AG04449 (cell line): Measurements from ENCODE around the gene FRMD7.
"Not testable (repeated sequence)": the region's sequence is repeated elsewhere in the genome, so short reads cannot be mapped to it uniquely, and the experiment has no call there.

Experiments
- CTCF ChIA-PET: fragments of 350-600 bp; formaldehyde crosslinking; extraction: SDS; loops from one replicate; lab custom pipeline; 2021; ENCODE audit warnings: antibody characterized with exemption; lab: Yijun Ruan, JAX
- POLR2A ChIA-PET: fragments of 400-600, 350-600 bp; formaldehyde crosslinking; extraction: SDS; loops from one replicate; lab custom pipeline; 2020; ENCODE audit warnings: antibody characterized with exemption, inconsistent platforms; lab: Yijun Ruan, JAX
- DNase-seq: peaks from one replicate; pipeline ENCODE4 v3.0.0-alpha.2; 2010; ENCODE audit warnings: low read depth, low spot score
- H3K4me3 ChIP-seq: 2 replicates; pipeline ENCODE4 v1.5.1; 2011; ENCODE audit warnings: low read depth, mild to moderate bottlenecking, control low read depth, low read length
- TF ChIP-seq, protein P1 (sequence below): IDR thresholded peaks from one replicate; pipeline ENCODE4 v1.5.1; 2011; ENCODE audit warnings: mild to moderate bottlenecking, moderate library complexity, low read length, control low read depth, inconsistent platforms; ENCODE audit not compliant: insufficient read depth; ENCODE audit errors: missing control alignments

Gene FRMD7

GRCh38 chrX:132058975-132059374 lies 68.8 kb downstream of the FRMD7 start:
- CTCF ChIA-PET: no interaction called here
- DNase-seq: no peak
- POLR2A ChIA-PET: no interaction called here
- H3K4me3 ChIP-seq: no peak overlapping the region
- TF ChIP-seq, protein P1, sequence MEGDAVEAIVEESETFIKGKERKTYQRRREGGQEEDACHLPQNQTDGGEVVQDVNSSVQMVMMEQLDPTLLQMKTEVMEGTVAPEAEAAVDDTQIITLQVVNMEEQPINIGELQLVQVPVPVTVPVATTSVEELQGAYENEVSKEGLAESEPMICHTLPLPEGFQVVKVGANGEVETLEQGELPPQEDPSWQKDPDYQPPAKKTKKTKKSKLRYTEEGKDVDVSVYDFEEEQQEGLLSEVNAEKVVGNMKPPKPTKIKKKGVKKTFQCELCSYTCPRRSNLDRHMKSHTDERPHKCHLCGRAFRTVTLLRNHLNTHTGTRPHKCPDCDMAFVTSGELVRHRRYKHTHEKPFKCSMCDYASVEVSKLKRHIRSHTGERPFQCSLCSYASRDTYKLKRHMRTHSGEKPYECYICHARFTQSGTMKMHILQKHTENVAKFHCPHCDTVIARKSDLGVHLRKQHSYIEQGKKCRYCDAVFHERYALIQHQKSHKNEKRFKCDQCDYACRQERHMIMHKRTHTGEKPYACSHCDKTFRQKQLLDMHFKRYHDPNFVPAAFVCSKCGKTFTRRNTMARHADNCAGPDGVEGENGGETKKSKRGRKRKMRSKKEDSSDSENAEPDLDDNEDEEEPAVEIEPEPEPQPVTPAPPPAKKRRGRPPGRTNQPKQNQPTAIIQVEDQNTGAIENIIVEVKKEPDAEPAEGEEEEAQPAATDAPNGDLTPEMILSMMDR: no peak

GRCh38 chrX:132058050-132058449 lies 69.8 kb downstream of the FRMD7 start:
- CTCF ChIA-PET: no interaction called here
- POLR2A ChIA-PET: no interaction called here

DNA sequence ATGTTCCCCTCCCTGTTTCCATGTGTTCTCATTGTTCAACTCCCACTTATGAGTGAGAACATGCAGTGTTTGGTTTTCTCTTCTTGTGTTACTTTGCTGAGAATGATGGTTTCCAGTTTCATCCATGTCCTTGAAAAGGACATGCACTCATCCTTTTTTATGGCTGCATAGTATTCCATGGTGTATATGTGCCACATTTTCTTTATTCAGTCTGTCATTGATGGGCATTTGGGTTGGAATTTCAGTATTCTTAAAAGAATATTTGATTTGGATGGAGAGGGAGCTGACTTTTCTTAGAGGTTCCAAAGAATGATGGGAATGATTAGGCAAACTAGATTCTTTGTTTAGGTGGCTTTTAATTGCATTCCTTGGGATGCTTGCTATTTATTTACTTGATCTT lies 76.0 kb downstream of the FRMD7 start:
- CTCF ChIA-PET, DNase-seq, H3K4me3 ChIP-seq, POLR2A ChIA-PET: not testable (repeated sequence)

More at GRCh38 chrX:132058050-132058449, 69.8 kb downstream of the FRMD7 start:
- DNase-seq: no peak
- H3K4me3 ChIP-seq: no peak overlapping the region
- TF ChIP-seq, protein P1: no peak

- CTCF ChIA-PET: no interaction called here
- H3K4me3 ChIP-seq: no peak overlapping the region
- DNase-seq: no peak
- POLR2A ChIA-PET: no interaction called here
- TF ChIP-seq, protein P1: no peak
Measured at GRCh38 chrX:132046533-132046932, 81.3 kb downstream of the FRMD7 start.

DNA sequence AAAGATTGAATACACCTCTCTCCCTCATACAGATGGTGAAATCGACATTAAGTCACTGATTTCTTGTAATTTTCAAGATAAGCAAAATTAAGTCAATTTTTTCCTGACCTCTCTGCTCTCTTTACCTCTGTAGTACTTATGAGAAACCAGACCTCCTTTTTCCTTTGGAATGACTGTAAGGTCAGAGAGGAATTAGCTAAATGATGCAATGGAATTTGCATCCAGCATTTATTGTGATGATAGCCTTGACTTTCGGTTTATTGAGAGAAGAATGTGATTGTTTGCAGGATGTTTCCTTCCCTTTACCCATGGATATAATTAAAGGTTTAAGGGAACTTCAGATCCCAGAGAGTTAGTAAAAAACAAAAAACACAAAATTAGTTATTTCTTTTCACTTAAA lies 82.4 kb downstream of the FRMD7 start:
- DNase-seq: no peak
- POLR2A ChIA-PET: no interaction called here
- TF ChIP-seq, protein P1: no peak
- no peak overlapping the region for H3K4me3 ChIP-seq
- CTCF ChIA-PET: no interaction called here

DNA sequence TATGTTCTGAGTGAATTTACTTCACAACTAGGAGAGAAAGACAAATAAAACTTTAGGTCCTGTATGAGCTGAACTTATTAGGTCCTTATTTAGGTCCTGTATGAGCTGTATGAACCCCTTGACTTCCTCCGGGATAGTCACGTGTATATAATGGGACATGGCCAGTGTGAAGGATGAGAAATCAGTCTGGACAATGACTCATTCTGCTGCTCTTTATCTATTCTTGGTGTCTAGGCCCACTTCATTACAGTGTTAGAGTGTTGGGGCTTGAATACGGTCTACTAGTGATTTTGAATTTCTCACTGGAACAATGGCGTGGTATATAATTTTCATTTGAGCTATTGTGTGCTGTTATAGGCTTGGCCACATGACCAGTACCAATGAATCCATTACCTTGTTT lies 82.9 kb downstream of the FRMD7 start:
- TF ChIP-seq, protein P1: no peak
- DNase-seq: no peak
- no peak overlapping the region for H3K4me3 ChIP-seq
- CTCF ChIA-PET: no interaction called here
- POLR2A ChIA-PET: no interaction called here

DNA sequence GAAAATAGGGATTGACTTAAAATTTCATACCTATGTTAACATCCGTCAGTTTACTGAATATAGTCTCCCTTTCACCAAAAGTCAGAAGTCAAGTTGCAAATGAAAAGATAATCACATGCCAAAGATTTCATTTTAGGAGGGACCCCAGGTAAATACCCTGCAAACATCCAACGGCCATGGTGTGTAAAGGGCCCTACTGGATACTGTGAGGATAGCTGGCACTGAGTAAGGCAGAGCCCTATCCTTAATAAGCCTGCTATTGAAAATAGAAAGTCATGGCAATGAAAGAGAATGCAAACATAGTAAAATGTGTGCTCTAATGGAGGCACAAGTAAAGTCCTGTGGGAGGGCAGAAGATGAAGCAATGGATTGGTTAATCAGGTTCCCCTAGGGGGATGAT lies 83.8 kb downstream of the FRMD7 start:
- DNase-seq: no peak
- POLR2A ChIA-PET: no interaction called here
- CTCF ChIA-PET: no interaction called here
- H3K4me3 ChIP-seq: no peak overlapping the region
- TF ChIP-seq, protein P1: no peak
